HG03064 (cell line): ENCODE results near the gene FAM107B.

Source experiments
- ATAC-seq: cut with Tn5 transposase; IDR thresholded peaks from one replicate; pipeline ENCODE4 v1.9.1; 2021; ENCODE audit warnings: low read depth; ENCODE audit not compliant: unreplicated experiment

Gene FAM107B

GRCh38 chr10:14779001-14779651 lies 4.4 kb upstream of the FAM107B start:
- no peak for ATAC-seq

DNA sequence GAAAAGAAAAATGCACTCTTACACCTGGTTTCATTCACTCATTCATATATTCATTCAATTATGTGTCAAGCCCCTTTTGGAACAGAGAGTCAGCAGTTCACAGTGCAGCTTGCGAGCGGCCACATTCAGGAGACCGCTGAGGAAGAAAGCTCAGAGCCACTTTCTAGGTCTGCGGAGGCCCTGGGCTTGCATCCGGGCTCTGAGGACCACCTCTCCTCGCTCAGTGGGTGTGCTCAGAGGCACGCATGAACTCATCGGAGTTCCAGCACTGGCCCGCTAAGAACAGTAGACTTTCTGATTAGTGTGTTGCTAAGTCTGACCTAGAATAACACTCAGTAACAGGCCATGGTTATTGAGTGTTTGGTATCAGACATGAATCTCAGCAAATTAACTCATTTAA lies 1.8 kb upstream of the FAM107B start:
- ATAC-seq: no peak

- ATAC-seq: no peak
Measured at GRCh38 chr10:14775656-14776055, 959 bp upstream of the FAM107B start.

DNA sequence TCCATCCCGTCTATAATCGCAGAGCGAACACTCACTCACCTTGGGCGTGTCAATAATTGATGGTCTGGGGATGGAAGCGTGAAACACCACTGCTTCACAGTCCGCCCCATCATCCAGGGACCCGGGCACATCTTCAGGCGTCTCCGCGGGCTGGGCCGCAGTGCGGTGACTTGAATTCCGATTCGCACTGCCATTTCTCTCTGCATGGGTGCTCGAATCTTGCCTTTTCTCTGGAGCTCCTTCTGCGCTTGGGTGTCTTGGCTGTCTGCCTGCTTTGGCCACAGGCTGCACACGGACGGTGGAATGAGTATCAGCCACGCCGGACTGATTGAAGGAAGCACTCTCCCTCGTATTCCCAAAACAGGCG lies 500 bp downstream of the FAM107B start:
- no peak for ATAC-seq

DNA sequence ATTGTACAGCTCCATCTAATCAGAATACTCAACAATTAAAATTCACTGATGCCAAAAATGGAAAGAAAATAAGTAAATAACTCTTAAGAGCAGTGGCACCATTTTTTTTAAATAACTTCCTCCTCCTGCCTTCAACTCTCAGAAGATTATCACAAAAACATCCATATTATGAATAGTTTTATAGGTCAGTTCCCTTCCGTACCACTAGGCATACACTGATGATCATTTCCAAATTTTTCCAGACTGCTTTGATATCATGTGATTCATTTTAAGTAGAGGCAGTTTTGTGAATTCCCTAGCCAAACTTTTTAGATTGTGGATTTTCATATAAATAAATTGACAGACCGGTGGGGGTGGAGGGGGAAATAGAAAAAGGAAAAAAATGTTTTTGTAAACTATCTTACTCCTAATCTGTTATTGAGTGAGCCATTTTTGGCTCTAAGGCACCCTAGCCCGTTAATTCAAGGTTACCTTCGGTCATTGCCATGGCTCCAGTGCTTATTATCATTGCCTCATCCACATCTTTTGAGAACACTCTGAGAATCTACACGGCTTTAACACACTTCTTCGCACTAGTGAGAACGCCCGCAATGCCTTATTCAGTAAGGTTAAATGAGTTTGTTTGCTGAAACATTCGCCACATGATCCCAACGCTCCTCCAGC lies 1.0 kb downstream of the FAM107B start:
- ATAC-seq: no peak

GRCh38 chr10:14772399-14772798 lies 2.3 kb downstream of the FAM107B start:
- ATAC-seq: no peak

DNA sequence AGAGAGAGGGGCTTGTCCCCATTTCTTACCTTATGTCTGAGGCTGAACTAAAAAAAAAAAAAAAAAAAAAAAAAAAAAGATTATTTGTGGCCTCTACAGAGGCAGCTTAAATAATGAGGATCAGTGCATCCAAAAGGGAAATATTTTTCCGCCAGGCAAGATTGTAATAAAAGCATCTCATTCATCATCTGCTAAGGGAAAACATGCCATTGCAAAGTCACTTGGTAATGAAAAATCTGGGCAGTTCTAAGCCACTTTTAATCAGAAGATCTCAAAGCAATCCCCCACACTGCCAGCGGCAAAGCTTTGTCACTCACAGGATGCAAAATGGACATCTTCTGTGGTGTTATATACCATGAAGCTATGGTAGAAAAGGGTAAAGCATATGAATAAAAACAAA lies 3.8 kb downstream of the FAM107B start:
- no peak for ATAC-seq

DNA sequence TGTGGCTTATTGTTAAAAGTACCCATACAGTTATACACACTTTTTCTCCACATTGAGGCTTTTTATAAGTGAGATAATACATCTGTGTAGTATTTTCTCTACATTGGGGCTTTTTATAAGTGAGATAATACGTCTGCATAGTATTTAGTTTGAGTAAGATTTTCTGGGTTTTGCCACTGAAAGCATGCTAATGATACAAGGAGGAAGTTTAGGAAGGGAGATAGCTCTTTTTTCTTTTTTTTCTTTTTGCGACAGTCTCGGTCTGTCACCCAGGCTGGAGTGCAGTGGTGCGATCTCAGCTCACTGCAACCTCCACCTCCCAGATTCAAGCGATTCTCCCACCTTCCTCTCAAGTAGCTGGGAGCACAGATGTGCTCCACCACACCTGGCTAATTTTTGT lies 13.3 kb downstream of the FAM107B start:
- ATAC-seq: no peak

GRCh38 chr10:14758994-14759664 lies 15.6 kb downstream of the FAM107B start:
- no peak for ATAC-seq

GRCh38 chr10:14758451-14758850 lies 16.2 kb downstream of the FAM107B start:
- no peak for ATAC-seq

DNA sequence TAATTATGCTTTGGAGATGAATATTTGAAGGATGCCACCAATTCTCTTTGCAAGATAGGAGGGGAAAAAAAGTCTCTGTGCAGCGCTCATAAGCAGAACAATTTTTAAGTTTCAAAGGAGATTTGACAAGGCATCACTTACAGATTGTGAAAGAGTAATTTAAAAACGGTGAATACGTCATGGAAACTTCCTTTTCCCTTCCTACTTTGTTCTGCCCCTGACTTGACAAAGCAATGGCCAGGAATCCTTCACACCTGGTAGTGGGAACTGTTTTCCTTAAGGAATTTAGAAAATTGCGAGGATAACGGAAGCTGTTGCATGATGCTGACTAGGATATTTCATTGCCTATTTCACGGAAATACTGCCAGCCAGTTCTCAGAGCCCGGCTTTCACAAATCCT lies 16.7 kb downstream of the FAM107B start:
- ATAC-seq: no peak

DNA sequence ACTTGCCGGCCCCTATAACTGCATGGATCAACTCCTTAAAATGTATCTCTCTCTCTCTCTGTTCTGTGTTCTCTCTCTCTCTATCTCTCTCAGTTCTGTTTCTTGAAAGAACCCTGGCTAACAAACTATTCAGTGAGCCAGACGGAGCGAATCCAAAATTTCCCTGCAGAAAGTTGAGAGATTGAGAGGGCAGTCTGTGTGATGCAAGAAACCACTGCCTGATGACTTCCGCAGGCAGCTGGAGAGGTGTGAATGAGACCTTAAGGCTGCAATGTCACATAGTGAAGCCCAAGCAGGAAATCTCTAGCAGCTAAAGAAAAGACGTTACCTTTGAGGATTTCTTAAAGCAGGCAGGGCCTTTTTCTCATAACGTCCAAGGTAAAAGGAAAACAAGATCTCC lies 17.3 kb downstream of the FAM107B start:
- no peak for ATAC-seq

DNA sequence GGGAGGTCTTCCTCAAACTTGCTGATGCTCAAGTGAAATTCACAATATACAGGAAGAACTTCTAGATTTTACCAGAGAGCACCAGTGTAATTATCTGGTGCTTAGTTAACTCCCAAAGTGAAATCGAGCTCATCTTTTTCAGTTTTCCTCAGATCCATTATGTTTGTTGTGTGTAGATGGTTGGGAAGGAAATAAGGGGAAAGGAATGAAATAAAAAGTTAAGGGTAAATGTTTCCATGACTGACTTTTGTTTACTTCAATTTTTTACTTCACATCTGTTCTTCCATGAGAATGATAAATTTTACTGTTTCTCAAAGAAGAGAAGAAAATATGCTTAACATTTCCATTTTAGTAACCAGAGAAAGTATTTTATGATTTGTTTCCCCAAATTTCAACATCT lies 21.3 kb downstream of the FAM107B start:
- no peak for ATAC-seq

DNA sequence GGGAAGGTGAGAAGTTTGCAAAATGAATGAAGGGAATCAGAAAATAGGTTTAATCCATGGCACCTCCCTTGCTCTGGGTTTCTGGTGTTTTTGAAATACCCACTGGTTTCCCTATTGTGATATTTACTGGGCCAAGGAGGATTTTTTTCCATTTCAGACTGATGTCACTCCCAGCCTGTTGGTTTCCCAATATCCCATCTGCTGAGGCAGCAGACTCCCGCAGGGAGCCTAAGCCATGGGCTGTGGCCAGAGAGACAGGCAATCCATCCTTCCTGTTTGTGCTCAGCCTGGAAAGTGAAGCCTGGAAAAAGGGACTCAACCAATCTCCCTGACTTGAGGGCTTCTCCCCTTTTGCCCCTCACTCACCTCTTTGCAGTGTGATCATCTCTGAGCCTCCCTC lies 22.8 kb downstream of the FAM107B start:
- ATAC-seq: no peak

- ATAC-seq: no peak
Measured at GRCh38 chr10:14751014-14751896, 23.4 kb downstream of the FAM107B start.

DNA sequence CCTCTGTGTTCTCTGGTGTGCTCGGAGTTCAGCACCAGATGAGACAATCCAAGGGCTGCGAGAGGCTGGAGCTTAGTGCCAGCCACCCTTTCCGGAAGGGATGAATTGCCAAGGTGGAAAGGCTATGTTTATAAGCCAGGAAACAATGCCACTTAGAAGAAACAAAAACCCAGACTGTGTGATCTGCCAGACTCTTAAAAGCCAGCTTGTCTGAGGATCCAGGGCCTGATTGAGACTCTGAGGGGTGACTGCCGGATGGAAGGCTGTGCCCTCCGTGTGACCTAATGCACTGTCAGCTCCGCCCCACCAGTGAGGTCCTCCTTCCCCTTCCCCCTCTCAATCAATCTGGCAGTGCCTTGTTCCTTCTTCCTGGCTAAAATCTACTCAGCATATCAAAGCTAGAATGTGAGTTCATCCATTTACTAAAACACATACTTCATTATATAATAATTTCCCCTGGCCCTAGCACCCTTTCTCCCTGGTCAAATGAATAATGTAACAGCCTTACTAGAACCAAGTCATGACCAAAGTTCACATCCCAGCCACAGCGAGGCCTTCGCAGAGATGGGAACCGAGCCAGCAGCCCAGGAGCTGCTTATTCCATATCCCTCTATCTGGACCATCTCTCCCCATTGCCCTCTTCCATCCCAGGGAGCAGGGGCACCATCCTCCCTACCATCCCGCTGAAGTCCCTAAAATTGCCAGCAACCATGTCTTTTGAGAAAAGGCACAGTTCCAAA lies 25.5 kb downstream of the FAM107B start:
- ATAC-seq: no peak

- ATAC-seq: no peak
Measured at GRCh38 chr10:14748441-14748840, 26.3 kb downstream of the FAM107B start.

DNA sequence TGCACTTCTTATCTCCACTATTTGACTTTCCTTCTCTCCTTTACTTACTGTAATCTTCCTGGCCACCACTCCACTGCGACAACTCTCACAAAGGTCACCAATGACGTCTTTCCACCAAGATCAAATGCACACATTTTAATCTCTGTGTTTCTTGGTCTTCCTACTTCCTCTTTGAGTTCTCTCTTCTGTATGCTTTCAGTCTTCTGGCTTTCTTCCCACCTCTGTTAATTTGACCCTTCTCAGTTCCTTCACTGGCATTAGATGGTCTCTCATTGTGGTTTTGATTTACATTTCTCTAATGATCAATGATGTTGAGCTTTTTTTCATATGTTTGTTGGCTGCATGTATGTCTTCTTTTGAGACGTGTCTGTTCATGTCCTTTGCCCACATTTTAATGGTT lies 31.9 kb downstream of the FAM107B start:
- peak; percentile 84 for ATAC-seq

DNA sequence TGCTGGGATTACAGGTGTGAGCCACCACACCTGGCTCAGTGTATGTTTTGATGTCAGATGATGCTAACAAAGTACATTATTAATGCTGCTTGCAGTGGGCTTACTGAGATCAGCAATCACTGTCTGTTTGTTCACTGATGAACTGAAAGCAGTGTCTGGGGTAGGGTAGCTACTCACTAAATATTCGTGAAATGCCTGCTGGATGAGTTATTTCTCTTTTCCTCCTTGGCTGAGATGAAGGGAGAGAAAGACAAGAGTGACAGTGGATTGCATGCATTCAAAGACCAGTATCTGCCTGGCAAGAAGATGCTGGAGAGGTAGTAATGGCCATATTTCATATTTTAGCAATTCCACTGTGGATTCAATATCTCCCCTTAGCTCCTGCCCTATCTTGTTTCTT lies 32.3 kb downstream of the FAM107B start:
- no peak for ATAC-seq

GRCh38 chr10:14740684-14741247 lies 33.9 kb downstream of the FAM107B start:
- no peak for ATAC-seq
